Measurements from ENCODE around the gene MDFI. TPM values are rescaled to one million over a fixed set of nuclear protein-coding genes. Genes with fewer than 3 reads are reported as not detected.

MDFI gene
- total RNA-seq, result 12.5 TPM

GRCh38 chr6:41638002-41638934 lies at the start of gene MDFI:
TSS of gene MDFI (plus strand) at chr6:41638468. CDS start at chr6:41638750, 282 bp downstream.

Small RNA genes within 50 kb of the gene (small RNA-seq; reads per million reads assigned to genes)
- gene MIR4641 (ENCODE audit: low replicate concordance), result not detected

Other genes with a start within 250 kb of the MDFI start
- 3.4 TPM for gene FOXP4, start 92.1 kb upstream of the MDFI start, total RNA-seq
- gene TFEB, start 97.1 kb downstream of the MDFI start, total RNA-seq, result 2.2 TPM
- not detected for gene PGC, start 108.9 kb downstream of the MDFI start, total RNA-seq
- gene FRS3, start 141.4 kb downstream of the MDFI start, total RNA-seq, result 9.4 TPM
- gene PRICKLE4, start 142.3 kb downstream of the MDFI start, total RNA-seq, result 1.6 TPM
- 30.4 TPM for gene TOMM6, start 149.2 kb downstream of the MDFI start, total RNA-seq

All from parietal lobe (tissue), 2 donors.